WERI-Rb-1 (cell line): ENCODE measurements around the gene CNN3.
A peak's percentile ranks its signal among the peaks of the same experiment; 100 is the strongest.

Experiments
- DNase-seq: peaks from one replicate; pipeline ENCODE4 v3.0.0-alpha.2; 2020
- H3K27ac ChIP-seq: fragments of 250-450 bp; sonication (Bioruptor Pico); 2 replicates; pipeline ENCODE4 v1.5.1; 2020; ENCODE audit warnings: mild to moderate bottlenecking, moderate library complexity
- H3K27me3 ChIP-seq: fragments of 250-450 bp; sonication (Bioruptor Pico); 2 replicates; pipeline ENCODE4 v1.5.1; 2021; ENCODE audit warnings: mild to moderate bottlenecking, low read depth, moderate library complexity; ENCODE audit not compliant: insufficient read depth, severe bottlenecking
- H3K36me3 ChIP-seq: fragments of 250-450 bp; sonication (Bioruptor Pico); 2 replicates; pipeline ENCODE4 v1.5.1; 2020; ENCODE audit warnings: mild to moderate bottlenecking, moderate library complexity
- H3K4me3 ChIP-seq: 2 replicates; pipeline ENCODE4 v1.5.1; 2011; ENCODE audit warnings: low read depth, mild to moderate bottlenecking, control low read depth, low read length
- H3K9me3 ChIP-seq: fragments of 250-450 bp; sonication (Bioruptor Pico); 2 replicates; pipeline ENCODE4 v1.5.1; 2021; ENCODE audit warnings: mild to moderate bottlenecking, moderate library complexity; ENCODE audit not compliant: severe bottlenecking
- CTCF ChIP-seq: IDR thresholded peaks from 2 replicates; pipeline ENCODE4 v1.5.1; 2011; ENCODE audit warnings: low read depth, mild to moderate bottlenecking, control low read depth, inconsistent platforms, low read length

Gene CNN3

GRCh38 chr1:94856004-94856403 is 70.9 kb downstream of the CNN3 start:
- no peak for TF ChIP-seq CTCF
- no peak for DNase-seq
- Histone ChIP-seq H3K4me3 (no peak overlapping the region), H3K36me3 (no peaks in the 10 kb centered on the region), H3K27me3 (no peaks in the 10 kb centered on the region), H3K9me3 (no peaks in the 10 kb centered on the region), H3K27ac (no peak overlapping the region)

- DNase-seq = no peak
- Histone ChIP-seq H3K27me3 (no peaks in the 10 kb centered on the region), H3K9me3 (no peaks in the 10 kb centered on the region), H3K27ac (no peak overlapping the region), H3K4me3 (no peak overlapping the region), H3K36me3 (no peaks in the 10 kb centered on the region)
- TF ChIP-seq CTCF = no peak
These were observed 71.6 kb downstream of the CNN3 start for GRCh38 chr1:94855307-94855700.

- H3K4me3 ChIP-seq = peak overlapping the region; percentile 36
- peak; percentile 86 for DNase-seq
- H3K36me3 ChIP-seq = no peaks in the 10 kb centered on the region
- H3K27me3 ChIP-seq = no peaks in the 10 kb centered on the region
- peak; percentile 98 for TF ChIP-seq CTCF
- H3K9me3 ChIP-seq = no peaks in the 10 kb centered on the region
- H3K27ac ChIP-seq = no peak overlapping the region
These were observed 72.2 kb downstream of the CNN3 start for GRCh38 chr1:94854458-94855306.

- Histone ChIP-seq H3K36me3 (no peaks in the 10 kb centered on the region), H3K9me3 (no peaks in the 10 kb centered on the region), H3K27ac (no peak overlapping the region), H3K27me3 (no peaks in the 10 kb centered on the region), H3K4me3 (no peak overlapping the region)
- no peak for DNase-seq
- no peak for TF ChIP-seq CTCF
These were observed 74.1 kb downstream of the CNN3 start for GRCh38 chr1:94852788-94853187.

GRCh38 chr1:94851571-94851970 is 75.3 kb downstream of the CNN3 start:
- TF ChIP-seq CTCF = no peak

More at GRCh38 chr1:94851571-94851970, 75.3 kb downstream of the CNN3 start:
- Histone ChIP-seq H3K27ac (no peak overlapping the region), H3K9me3 (no peaks in the 10 kb centered on the region), H3K27me3 (no peaks in the 10 kb centered on the region), H3K4me3 (no peak overlapping the region), H3K36me3 (peaks cover 3% of the 10 kb centered on the region; the same call in 1 of the 2 replicates)
- no peak for DNase-seq
